Activated T-cell treated with anti-CD3 and anti-CD28 coated beads, Interleukin-2, amount 50 U/mL, for 24 hours (primary cell): ENCODE measurements around the gene KRTAP10-5.
"Not testable (repeated sequence)": the region's sequence is repeated elsewhere in the genome, so short reads cannot be mapped to it uniquely, and the experiment has no call there.

Experiments used
- DNase-seq: peaks from one replicate; pipeline ENCODE4 v3.0.0-alpha.2; 2020
- H3K27ac Mint-ChIP-seq: 2 replicates; pipeline ENCODE4 v1.8.0; 2020; ENCODE audit warnings: mild to moderate bottlenecking, mixed read lengths
- H3K27me3 Mint-ChIP-seq: 2 replicates; pipeline ENCODE4 v1.8.0; 2020; ENCODE audit warnings: mixed read lengths
- H3K36me3 Mint-ChIP-seq: 2 replicates; pipeline ENCODE4 v1.8.0; 2020; ENCODE audit warnings: low read depth, mixed read lengths
- H3K4me1 Mint-ChIP-seq: 2 replicates; pipeline ENCODE4 v1.8.0; 2020; ENCODE audit warnings: low read depth, mixed read lengths
- H3K4me3 Mint-ChIP-seq: 2 replicates; pipeline ENCODE4 v1.8.0; 2020; ENCODE audit warnings: mild to moderate bottlenecking, moderate library complexity, mixed read lengths
- H3K9me3 Mint-ChIP-seq: 2 replicates; pipeline ENCODE4 v1.8.0; 2020; ENCODE audit warnings: mixed read lengths

The KRTAP10-5 gene

GRCh38 chr21:44615466-44615865 is 35.1 kb upstream of the KRTAP10-5 start:
- Mint-ChIP-seq H3K36me3 (peaks cover 17% of the 10 kb centered on the region), H3K4me3 (no peak overlapping the region), H3K4me1 (peaks cover 44% of the 10 kb centered on the region), H3K27me3 (no peaks in the 10 kb centered on the region), H3K9me3 (peaks cover 22% of the 10 kb centered on the region), H3K27ac (no peak overlapping the region)
- no peak for DNase-seq

GRCh38 chr21:44614961-44615391 is 34.6 kb upstream of the KRTAP10-5 start:
- no peak for DNase-seq
- Mint-ChIP-seq H3K4me3 (no peak overlapping the region), H3K4me1 (peaks cover 42% of the 10 kb centered on the region), H3K27ac (no peak overlapping the region), H3K9me3 (peaks cover 19% of the 10 kb centered on the region), H3K27me3 (no peaks in the 10 kb centered on the region), H3K36me3 (peaks cover 15% of the 10 kb centered on the region)

- Mint-ChIP-seq H3K4me1 (peaks cover 35% of the 10 kb centered on the region), H3K36me3 (peaks cover 7% of the 10 kb centered on the region), H3K9me3 (peaks cover 18% of the 10 kb centered on the region), H3K27me3 (no peaks in the 10 kb centered on the region), H3K4me3 (no peak overlapping the region), H3K27ac (no peak overlapping the region)
- DNase-seq: no peak
Measured at GRCh38 chr21:44614161-44614631, 33.8 kb upstream of the KRTAP10-5 start.

GRCh38 chr21:44613386-44614155 is 33.2 kb upstream of the KRTAP10-5 start:
- Mint-ChIP-seq H3K9me3 (peaks cover 19% of the 10 kb centered on the region), H3K4me1 (peaks cover 29% of the 10 kb centered on the region), H3K4me3 (no peak overlapping the region), H3K27ac (no peak overlapping the region), H3K36me3 (peaks cover 1% of the 10 kb centered on the region), H3K27me3 (no peaks in the 10 kb centered on the region)
- DNase-seq: no peak

GRCh38 chr21:44612669-44613229 is 32.3 kb upstream of the KRTAP10-5 start:
- H3K4me1 Mint-ChIP-seq: peaks cover 21% of the 10 kb centered on the region
- no peak overlapping the region for H3K4me3 Mint-ChIP-seq
- DNase-seq: no peak
- H3K9me3 Mint-ChIP-seq: peaks cover 19% of the 10 kb centered on the region
- no peak overlapping the region for H3K27ac Mint-ChIP-seq
- no peaks in the 10 kb centered on the region for H3K27me3 Mint-ChIP-seq
- H3K36me3 Mint-ChIP-seq: no peaks in the 10 kb centered on the region

- Mint-ChIP-seq H3K27ac (no peak within 1 kb of the TSS), H3K4me1 (peaks cover 15% of the 10 kb centered on the region), H3K27me3 (no peaks in the 10 kb centered on the region), H3K36me3 (no peaks in the 10 kb centered on the region), H3K4me3 (no peak within 1 kb of the TSS), H3K9me3 (peaks cover 19% of the 10 kb centered on the region)
- no peak for DNase-seq
Measured at GRCh38 chr21:44612029-44612486, 31.7 kb upstream of the KRTAP10-5 start, which contains the start of gene KRTAP10-8. Gene KRTAP10-8, plus strand, starts transcription at chr21:44612079. Its CDS starts 22 bp downstream, at chr21:44612101.

GRCh38 chr21:44611551-44611950 is 31.1 kb upstream of the KRTAP10-5 start:
- Mint-ChIP-seq H3K4me1 (peaks cover 10% of the 10 kb centered on the region), H3K36me3 (no peaks in the 10 kb centered on the region), H3K27ac (no peak overlapping the region), H3K4me3 (no peak overlapping the region), H3K9me3 (peaks cover 20% of the 10 kb centered on the region), H3K27me3 (no peaks in the 10 kb centered on the region)
- no peak for DNase-seq

GRCh38 chr21:44610157-44610843 is 29.9 kb upstream of the KRTAP10-5 start:
- not testable (repeated sequence) for H3K36me3 Mint-ChIP-seq, H3K27ac Mint-ChIP-seq, DNase-seq, H3K27me3 Mint-ChIP-seq, H3K4me1 Mint-ChIP-seq, H3K4me3 Mint-ChIP-seq
- H3K9me3 Mint-ChIP-seq: peaks cover 22% of the 10 kb centered on the region

GRCh38 chr21:44609193-44609592 is 28.8 kb upstream of the KRTAP10-5 start:
- H3K4me1 Mint-ChIP-seq: peaks cover 1% of the 10 kb centered on the region
- H3K27ac Mint-ChIP-seq: no peak overlapping the region
- no peak overlapping the region for H3K4me3 Mint-ChIP-seq

GRCh38 chr21:44606495-44606894 is 26.1 kb upstream of the KRTAP10-5 start:
- Mint-ChIP-seq H3K4me1 (no peaks in the 10 kb centered on the region), H3K9me3 (peaks cover 24% of the 10 kb centered on the region), H3K36me3 (no peaks in the 10 kb centered on the region), H3K27me3 (peaks cover 3% of the 10 kb centered on the region), H3K4me3 (no peak overlapping the region), H3K27ac (no peak overlapping the region)
- DNase-seq: no peak

More at GRCh38 chr21:44609193-44609592, 28.8 kb upstream of the KRTAP10-5 start:
- DNase-seq: no peak
- H3K36me3 Mint-ChIP-seq: no peaks in the 10 kb centered on the region
- peaks cover 25% of the 10 kb centered on the region for H3K9me3 Mint-ChIP-seq
- no peaks in the 10 kb centered on the region for H3K27me3 Mint-ChIP-seq

GRCh38 chr21:44603911-44604310 is 23.5 kb upstream of the KRTAP10-5 start:
- H3K4me3 Mint-ChIP-seq: no peak overlapping the region
- no peaks in the 10 kb centered on the region for H3K4me1 Mint-ChIP-seq
- H3K9me3 Mint-ChIP-seq: peaks cover 8% of the 10 kb centered on the region
- H3K27me3 Mint-ChIP-seq: peaks cover 5% of the 10 kb centered on the region
- H3K27ac Mint-ChIP-seq: no peak overlapping the region
- no peaks in the 10 kb centered on the region for H3K36me3 Mint-ChIP-seq
- DNase-seq: no peak

GRCh38 chr21:44603109-44603875 is 22.9 kb upstream of the KRTAP10-5 start:
- H3K36me3 Mint-ChIP-seq: no peaks in the 10 kb centered on the region

GRCh38 chr21:44602463-44602850 is 22.1 kb upstream of the KRTAP10-5 start:
- Mint-ChIP-seq H3K27ac (no peak overlapping the region), H3K4me3 (no peak overlapping the region), H3K27me3 (peaks cover 5% of the 10 kb centered on the region), H3K36me3 (no peaks in the 10 kb centered on the region), H3K9me3 (peaks cover 6% of the 10 kb centered on the region), H3K4me1 (no peaks in the 10 kb centered on the region)
- DNase-seq: no peak

More at GRCh38 chr21:44603109-44603875, 22.9 kb upstream of the KRTAP10-5 start:
- Mint-ChIP-seq H3K27me3 (peaks cover 5% of the 10 kb centered on the region), H3K9me3 (peaks cover 6% of the 10 kb centered on the region), H3K4me1 (no peaks in the 10 kb centered on the region), H3K27ac (no peak overlapping the region), H3K4me3 (no peak overlapping the region)
- no peak for DNase-seq
